PC-9 (cell line): ENCODE results near the gene VWA5B1.

Experiments used
- EZH2 ChIP-seq: fragments of 200-600 bp; sonication (generic); IDR thresholded peaks from 2 replicates; pipeline ENCODE4 v1.8.0; 2017; ENCODE audit warnings: antibody characterized with exemption, low read depth
- TF ChIP-seq, protein P1 (sequence below): fragments of 200-600 bp; sonication (generic); conservative IDR thresholded peaks from 2 replicates; pipeline ENCODE4 v1.6.1; 2017; ENCODE audit warnings: mixed run types, antibody characterized with exemption, mild to moderate bottlenecking, moderate library complexity

DNA sequence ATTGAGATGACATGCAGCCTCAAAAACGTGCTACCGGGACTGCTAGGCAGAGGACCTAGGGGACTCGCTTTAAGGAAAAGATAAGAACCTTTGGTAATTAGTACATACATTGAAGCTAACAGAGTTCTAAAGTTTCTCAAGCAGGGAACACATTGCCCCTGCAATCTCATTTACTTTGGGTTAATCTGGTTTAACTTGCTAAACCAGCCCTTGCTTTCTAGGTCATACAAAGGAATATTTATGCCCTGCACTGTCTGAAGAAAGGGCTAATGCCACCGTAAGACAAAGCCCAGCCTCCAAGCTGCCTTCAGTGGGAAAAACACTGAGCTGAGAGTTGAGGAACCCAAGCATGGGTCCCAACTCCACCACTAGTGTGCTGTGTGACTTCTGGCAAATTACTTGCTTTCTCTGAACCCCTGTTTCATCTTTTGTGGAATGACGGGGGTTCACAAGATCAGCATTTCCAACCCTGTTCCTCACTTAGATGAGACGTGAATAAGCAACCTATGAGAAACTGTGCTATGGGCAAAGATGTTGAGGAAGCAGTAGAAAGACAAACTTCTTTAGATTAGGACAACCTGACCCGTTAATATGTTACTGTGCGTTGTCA, 66.3 kb downstream of the VWA5B1 start:
- TF ChIP-seq, protein P1, sequence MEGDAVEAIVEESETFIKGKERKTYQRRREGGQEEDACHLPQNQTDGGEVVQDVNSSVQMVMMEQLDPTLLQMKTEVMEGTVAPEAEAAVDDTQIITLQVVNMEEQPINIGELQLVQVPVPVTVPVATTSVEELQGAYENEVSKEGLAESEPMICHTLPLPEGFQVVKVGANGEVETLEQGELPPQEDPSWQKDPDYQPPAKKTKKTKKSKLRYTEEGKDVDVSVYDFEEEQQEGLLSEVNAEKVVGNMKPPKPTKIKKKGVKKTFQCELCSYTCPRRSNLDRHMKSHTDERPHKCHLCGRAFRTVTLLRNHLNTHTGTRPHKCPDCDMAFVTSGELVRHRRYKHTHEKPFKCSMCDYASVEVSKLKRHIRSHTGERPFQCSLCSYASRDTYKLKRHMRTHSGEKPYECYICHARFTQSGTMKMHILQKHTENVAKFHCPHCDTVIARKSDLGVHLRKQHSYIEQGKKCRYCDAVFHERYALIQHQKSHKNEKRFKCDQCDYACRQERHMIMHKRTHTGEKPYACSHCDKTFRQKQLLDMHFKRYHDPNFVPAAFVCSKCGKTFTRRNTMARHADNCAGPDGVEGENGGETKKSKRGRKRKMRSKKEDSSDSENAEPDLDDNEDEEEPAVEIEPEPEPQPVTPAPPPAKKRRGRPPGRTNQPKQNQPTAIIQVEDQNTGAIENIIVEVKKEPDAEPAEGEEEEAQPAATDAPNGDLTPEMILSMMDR: no peak
- no peak for TF ChIP-seq EZH2
